GM21529 (cell line): ENCODE measurements around the gene DNAH7.

Experiments used
- ATAC-seq: cut with Tn5 transposase; IDR thresholded peaks from one replicate; pipeline ENCODE4 v1.9.1; 2021; ENCODE audit not compliant: unreplicated experiment

The DNAH7 gene

GRCh38 chr2:195871326-195871725, 197.3 kb downstream of the DNAH7 start:
- ATAC-seq: no peak

- no peak for ATAC-seq
Measured at GRCh38 chr2:195864316-195864715, 204.3 kb downstream of the DNAH7 start.

GRCh38 chr2:195863564-195863963, 205.1 kb downstream of the DNAH7 start:
- no peak for ATAC-seq

- no peak for ATAC-seq
Measured at GRCh38 chr2:195863121-195863520, 205.5 kb downstream of the DNAH7 start.

GRCh38 chr2:195861821-195862220, 206.8 kb downstream of the DNAH7 start:
- ATAC-seq: no peak

- ATAC-seq: no peak
Measured at GRCh38 chr2:195859513-195859912, 209.1 kb downstream of the DNAH7 start.

- no peak for ATAC-seq
Measured at GRCh38 chr2:195857132-195857531, 211.5 kb downstream of the DNAH7 start.

GRCh38 chr2:195850764-195851163, 217.9 kb downstream of the DNAH7 start:
- no peak for ATAC-seq

GRCh38 chr2:195848119-195848899, 220.3 kb downstream of the DNAH7 start:
- no peak for ATAC-seq

GRCh38 chr2:195842932-195843331, 225.7 kb downstream of the DNAH7 start:
- ATAC-seq: no peak

GRCh38 chr2:195838002-195838401, 230.6 kb downstream of the DNAH7 start:
- ATAC-seq: no peak

- no peak for ATAC-seq
Measured at GRCh38 chr2:195836002-195836401, 232.6 kb downstream of the DNAH7 start.

- no peak for ATAC-seq
Measured at GRCh38 chr2:195834836-195835235, 233.8 kb downstream of the DNAH7 start.

- no peak for ATAC-seq
Measured at GRCh38 chr2:195830968-195831950, 237.4 kb downstream of the DNAH7 start.

- no peak for ATAC-seq
Measured at GRCh38 chr2:195824478-195824877, 244.2 kb downstream of the DNAH7 start.

- ATAC-seq: no peak
Measured at GRCh38 chr2:195823206-195823605, 245.4 kb downstream of the DNAH7 start.

GRCh38 chr2:195821566-195821932, 247.1 kb downstream of the DNAH7 start:
- no peak for ATAC-seq

GRCh38 chr2:195820867-195821565, 247.6 kb downstream of the DNAH7 start:
- ATAC-seq: no peak

- no peak for ATAC-seq
Measured at GRCh38 chr2:195820373-195820772, 248.3 kb downstream of the DNAH7 start.

- ATAC-seq: no peak
Measured at GRCh38 chr2:195819276-195819675, 249.4 kb downstream of the DNAH7 start.

GRCh38 chr2:195818526-195818925, 250.1 kb downstream of the DNAH7 start:
- no peak for ATAC-seq
